Tibial nerve (tissue), 3 donors: Measurements from ENCODE around the gene ATP8A1.

Experiments used
- POLR2A ChIP-seq, 2 donors: fragments of 450-650 bp; IDR thresholded peaks; one replicate each; pipeline ENCODE4 v1.6.1; 2017; ENCODE audit warnings: antibody characterized with exemption in 2 of 2, mild to moderate bottlenecking in 2 of 2, moderate library complexity in 2 of 2
- TF ChIP-seq, protein P1 (sequence below), 5 experiments: fragments of 200-600 bp in 3 of 5; fragments of 450-650 bp in 2 of 5; sonication (generic) in 3 of 5; IDR thresholded peaks; one replicate each; pipeline ENCODE4 v1.5.1; 2016 to 2019; ENCODE audit warnings: antibody characterized with exemption in 5 of 5, mild to moderate bottlenecking in 3 of 5, moderate library complexity in 2 of 5

DNA sequence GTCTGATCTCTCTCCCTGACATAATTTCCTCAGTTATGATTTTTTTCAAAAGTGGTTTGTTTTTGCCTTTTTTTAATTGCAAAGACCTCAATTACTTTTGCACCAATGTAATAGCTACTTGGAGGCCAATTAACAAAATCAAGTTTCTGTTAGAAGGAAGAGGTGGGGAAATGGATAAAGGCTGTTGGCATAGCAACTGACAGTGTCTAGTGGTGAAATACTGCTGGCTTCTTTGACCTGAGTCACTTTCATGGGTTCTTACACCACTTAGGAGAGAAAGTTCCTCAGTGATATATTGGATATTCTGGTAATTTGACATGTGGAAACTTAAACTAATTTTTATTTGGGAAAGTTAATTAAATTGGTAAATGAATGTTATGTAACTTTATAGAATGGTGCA lies 26.5 kb upstream of the ATP8A1 start:
- TF ChIP-seq, protein P1, sequence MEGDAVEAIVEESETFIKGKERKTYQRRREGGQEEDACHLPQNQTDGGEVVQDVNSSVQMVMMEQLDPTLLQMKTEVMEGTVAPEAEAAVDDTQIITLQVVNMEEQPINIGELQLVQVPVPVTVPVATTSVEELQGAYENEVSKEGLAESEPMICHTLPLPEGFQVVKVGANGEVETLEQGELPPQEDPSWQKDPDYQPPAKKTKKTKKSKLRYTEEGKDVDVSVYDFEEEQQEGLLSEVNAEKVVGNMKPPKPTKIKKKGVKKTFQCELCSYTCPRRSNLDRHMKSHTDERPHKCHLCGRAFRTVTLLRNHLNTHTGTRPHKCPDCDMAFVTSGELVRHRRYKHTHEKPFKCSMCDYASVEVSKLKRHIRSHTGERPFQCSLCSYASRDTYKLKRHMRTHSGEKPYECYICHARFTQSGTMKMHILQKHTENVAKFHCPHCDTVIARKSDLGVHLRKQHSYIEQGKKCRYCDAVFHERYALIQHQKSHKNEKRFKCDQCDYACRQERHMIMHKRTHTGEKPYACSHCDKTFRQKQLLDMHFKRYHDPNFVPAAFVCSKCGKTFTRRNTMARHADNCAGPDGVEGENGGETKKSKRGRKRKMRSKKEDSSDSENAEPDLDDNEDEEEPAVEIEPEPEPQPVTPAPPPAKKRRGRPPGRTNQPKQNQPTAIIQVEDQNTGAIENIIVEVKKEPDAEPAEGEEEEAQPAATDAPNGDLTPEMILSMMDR (IDR thresholded peaks at IDR 0.05): no peak
- no peak for TF ChIP-seq POLR2A (IDR thresholded peaks at IDR 0.05)
